Stimulated activated CD8-positive, alpha-beta memory T cell treated with anti-CD3 and anti-CD28 coated beads, Interleukin-15, amount 100 ng/mL, for 1 hour (primary cell): ENCODE data around the gene LAPTM5.
"Not testable (repeated sequence)": the region's sequence is repeated elsewhere in the genome, so short reads cannot be mapped to it uniquely, and the experiment has no call there.

Experiments
- DNase-seq: peaks from one replicate; pipeline ENCODE4 v3.0.0-alpha.2; 2020; ENCODE audit warnings: low read depth

Gene LAPTM5

DNA sequence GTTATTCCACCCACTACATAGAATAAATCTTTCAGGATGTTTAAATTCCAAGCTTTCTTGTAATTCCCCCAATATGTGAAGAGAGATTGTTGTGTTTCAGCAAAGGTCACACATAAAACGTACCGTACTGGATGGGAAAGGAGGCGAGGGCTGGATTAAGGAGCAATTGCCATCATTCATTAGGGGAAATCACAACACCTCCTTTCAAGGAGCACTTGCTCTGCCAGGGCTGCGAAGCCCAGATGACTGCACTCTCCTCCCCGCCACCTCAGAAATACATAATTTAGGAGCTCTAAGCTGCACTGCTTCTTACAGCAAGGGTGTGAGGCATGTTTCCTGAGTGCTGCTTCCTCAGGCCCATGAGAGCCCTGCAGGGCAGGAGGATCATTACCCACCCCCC, 63.8 kb downstream of the LAPTM5 start:
- DNase-seq = no peak

DNA sequence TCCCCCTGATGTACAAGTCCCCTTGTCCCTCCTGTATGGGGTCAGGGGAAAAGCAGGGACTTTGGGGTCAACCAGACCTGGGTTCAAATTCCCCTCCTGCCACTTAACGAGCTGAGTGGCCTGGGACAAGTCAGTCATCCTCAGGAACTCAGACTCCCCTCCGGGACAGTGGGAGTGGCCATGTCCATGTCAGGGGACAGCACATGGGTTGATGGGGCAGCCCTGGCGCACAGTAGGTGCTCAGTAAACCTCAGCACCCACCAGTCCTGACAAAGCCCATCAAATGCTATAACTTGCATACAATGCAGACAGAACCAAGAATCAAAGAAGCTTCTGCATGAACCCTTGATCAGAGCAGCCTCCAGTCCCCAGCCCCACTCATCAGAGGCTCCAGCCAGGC, 64.2 kb downstream of the LAPTM5 start:
- DNase-seq = no peak

DNA sequence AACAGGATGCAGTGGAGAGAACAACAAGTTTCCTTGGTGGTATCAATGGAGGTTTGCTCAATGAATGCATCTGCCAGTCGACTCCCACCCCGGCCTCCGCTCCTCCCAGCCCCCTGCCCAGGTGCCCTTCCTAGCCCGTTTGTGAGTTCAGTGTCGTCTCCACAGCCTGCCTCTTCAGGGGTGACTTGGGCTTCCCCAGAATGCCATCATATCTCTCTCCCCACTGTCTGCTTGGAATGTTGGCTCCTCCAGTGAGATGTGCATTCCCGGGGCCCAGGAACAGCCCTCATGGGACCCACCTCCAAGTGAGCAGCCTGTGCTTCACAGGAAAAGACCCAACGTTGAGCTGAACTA, 64.6 kb downstream of the LAPTM5 start:
- no peak for DNase-seq

DNA sequence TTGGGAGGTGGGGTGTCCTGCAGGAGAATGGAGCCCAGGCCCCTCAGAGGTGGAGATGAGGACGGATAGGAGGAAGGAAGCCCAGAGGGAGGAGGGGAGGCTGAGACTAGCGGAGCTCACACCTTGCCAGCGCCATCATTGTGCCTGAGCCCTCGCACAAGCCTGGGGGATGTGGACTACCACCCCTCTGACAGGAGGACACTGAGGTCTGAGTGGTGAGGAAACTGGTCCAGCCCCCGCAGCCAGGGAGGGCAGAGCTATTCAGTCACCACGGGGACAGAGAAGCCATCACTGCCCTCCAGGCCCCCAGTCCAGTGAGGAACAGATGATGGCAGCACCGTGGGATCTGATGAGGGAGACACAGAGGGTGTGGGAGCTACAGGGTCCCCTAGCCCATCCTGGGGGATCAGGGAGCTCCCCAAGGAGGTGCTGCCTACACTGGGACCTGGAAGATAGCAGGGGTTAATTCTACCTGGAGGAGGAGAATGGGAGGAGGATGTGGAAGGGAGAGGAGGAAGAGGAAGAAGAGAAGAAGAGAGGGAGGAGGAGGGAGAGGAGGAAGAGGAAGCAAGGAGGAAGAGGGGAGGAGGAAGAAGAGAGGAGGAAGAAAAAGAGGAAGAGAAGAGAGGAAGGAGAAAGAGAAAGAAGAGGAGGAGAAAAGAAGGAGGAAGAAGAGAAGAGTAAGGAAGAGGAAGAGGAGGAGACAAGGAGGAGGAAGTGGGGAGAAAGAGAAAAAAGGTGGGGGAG, 65.2 kb downstream of the LAPTM5 start:
- no peak for DNase-seq

DNA sequence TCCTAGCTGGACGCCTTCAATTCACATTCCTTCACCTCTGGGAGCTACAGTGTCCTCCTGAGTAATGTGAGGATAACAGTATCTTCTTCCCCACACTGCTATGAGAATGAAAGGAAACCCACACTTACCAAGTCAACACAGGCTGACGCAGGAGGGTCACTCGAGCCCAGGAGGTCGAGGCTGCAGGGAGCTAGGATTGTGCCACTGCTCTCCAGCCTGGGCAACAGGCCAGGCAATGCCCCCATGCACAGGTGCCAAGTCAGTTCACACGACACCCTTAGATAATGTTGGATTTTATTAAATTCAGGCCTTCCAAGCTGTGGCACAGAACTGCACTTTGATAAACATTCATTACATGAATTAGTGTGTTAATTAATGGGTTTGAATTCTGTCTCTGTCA, 66.1 kb downstream of the LAPTM5 start:
- no peak for DNase-seq

DNA sequence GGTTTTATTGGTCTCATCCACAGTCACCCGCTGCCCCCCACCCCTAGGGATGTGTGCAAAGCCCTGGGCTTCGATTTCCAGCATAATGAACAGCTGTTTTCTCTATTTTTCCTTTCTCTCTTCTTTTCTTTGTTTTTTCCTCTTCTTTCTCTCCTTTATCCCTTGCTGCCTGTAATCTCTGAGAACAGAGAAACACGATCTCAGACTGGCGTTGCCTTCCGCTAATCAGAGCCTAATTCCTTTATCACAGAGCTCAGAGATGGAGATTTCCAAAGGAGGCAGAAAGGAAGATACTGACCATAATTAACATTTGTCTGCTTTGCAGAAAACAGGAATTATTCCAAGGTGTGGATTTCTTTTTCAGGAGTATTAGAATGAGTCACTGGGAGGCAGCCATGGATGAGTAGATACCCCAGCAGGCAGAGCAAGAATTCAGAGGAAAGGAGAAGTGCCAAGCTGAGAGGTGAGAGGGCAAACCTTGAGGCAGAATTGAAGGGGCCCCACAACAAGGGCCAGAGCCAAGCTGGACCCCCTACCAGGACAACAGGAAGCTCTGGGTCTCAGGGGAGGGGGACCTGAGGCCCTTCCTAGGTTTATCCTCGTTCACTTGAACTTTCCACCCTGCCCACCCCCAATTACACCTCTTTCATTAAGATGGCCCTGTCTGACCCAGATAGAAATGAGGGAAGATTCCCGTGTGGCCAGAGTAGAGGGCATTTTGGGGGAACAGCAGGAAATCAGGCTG, 67.5 kb downstream of the LAPTM5 start:
- DNase-seq = no peak

DNA sequence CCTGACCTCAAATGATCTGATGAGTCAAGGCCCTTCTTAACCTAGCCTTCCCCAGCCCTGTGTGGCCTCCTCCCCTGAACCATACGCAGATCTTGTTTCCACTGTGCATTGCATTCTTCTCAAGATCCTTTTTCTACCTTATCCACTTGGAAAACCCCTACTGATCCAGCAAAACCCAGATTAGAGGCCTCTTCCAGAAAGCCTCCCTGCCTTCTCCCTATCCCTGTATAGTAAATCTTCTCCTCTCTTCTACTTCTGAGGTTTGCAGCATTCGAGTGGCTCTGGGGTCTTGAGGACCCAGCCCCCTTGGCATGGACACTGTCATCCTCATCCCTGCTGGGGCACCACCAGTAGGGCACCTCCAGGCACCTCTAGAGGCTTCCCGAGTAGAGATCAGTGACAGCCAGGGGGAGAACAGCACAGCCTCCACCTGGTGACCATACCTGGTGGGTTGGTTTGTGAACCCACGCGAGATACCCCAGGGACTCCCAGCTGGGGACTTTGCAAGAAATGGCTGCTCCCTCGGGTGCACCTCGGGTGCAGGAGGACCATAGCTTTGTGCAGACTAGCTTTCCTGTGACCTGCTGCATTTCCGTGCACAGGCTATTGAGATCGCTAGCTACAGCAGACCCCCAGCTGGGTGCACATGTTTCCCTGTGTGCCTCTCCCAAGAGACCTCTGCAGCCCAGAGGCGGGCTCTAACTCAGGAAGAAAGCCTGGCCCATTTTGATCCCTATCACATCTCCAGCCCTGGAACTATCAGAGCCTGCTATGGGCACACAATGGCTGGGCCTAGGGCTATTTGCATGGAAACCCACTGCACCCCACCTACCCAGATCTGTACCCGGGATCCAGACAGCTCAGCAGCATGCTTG, 68.4 kb downstream of the LAPTM5 start:
- no peak for DNase-seq

DNA sequence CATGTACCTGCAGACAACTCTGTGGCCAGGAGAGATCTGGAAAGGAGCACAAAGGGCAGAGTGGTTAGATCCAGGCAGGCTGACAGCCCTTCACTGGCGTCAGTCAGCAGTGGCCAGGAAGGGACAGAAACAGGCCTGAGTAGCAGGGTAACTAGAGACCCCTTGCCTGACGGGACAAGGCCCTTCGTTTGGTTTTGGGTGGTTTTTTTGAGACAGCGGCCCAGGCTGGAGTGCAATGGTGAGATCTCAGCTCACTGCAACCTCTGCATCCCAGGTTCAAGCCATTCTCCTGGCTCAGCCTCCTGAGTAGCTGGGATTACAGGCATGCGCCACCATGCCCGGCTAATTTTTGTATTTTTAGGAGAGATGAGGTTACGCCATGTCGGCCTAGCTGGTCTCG, 69.1 kb downstream of the LAPTM5 start:
- DNase-seq = not testable (repeated sequence)

DNA sequence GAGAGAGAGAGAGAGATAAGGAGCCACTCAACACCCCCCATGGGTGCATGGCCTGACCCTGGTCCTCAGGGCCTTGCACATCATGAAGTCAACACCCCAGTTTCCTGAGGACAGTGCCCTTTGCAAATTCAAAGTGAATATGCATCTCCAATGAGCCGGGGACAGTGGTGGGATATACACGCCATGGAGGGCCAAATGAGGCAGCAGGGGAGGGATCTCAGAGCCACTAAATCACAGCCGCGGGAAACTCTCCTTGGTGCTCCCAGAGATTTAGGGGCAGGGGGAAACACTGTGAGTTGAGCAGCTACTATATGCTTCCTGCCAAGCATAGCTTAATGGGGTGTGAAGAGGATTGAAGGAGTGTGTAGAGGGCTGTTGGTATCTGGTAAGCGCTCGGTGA, 69.7 kb downstream of the LAPTM5 start:
- DNase-seq = no peak

DNA sequence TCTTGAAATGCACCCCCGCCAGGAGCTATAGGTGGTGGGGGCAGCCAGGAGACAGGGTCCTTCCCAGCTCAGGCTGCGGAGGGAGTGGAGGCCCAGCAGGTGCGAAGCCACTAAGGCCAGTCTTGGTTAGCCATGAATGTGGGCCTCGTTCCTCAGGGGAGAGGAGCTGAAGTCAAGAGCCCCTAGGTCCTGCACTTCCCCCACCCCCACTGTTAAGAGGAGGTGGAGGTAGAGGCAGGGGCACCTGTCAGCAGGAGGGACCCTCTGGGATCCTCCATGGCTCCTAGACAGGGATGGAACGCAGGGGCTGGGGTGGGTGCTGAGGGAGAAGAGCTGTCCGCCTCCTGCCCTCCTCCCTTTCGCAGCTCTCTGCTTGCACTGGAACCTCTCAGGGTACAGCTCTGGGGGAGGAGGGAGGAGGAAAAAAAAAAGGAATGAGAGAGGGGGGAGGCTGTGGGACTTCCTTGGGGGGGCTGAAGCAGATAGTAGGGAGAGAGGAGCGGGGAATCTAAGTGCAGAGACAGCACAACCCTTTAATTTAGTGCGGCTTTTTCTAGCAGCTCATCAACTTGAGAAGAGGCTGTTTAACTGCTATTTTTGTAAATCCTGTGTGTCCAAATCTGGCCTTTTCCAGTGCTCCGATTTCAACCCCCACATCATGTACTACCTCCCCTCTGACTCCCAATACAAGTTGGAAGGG, 71.2 kb downstream of the LAPTM5 start:
- DNase-seq = no peak

DNA sequence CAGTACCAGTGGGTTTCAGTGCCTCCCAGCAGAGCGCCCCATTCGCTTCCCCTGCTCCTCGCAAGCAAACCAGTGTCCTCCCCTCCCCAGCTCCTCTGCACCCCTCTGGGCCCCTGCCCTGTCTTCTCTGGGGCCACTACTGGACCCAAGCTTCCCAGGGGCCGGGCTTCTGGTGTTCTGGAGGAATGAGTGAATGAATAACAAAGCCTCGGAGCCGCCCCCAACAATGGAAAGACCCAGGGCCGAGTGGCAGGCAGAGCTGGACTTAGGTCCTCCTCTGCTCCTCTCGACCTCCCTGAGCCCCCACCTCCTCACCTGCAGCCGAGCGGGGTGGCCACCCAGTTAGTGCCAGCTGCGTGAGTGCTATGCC, 71.8 kb downstream of the LAPTM5 start:
- DNase-seq = no peak

DNA sequence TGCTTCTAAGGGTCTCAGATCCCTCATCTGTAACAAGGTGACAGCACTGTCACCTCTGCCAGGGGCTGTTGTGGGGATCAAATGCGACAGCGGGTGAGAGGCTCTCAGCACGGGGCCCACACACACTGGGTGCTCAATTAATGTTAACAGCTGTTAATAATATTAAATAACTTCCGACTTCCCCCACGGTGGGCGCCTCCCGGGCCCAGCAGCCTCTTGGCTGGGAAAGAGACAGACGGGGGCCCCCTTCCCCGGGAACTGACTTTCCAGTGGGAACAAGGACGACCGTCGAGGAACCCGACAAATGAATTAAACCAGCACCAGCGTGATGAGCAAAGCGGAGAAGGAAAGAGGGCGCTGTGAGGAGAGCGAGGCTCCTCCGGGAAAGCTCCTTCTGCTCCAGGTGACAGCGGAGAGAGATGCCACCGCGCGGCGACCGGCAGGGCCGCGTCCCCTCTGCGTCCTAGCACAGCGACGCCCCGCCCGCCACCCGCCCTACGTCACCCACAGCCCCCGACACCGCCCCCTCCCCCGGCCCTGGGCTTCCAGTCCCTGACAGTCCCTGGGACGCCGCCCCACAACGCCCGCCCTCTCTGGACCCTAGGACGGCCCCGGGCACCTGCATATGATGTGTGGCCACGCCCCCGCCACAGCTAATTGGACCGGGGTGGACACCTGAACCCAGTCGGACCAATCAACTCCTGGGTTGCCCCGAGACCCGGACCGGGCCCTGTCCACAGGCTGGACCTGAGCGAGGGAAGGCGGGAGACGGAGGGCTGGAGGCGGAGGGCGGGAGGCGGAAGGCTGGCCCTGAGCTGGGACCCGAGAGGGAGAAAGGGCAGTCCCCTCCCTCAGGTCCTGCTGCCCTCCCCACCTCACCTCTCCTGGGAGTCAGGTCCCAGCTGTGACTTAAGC, 72.4 kb downstream of the LAPTM5 start:
- no peak for DNase-seq

DNA sequence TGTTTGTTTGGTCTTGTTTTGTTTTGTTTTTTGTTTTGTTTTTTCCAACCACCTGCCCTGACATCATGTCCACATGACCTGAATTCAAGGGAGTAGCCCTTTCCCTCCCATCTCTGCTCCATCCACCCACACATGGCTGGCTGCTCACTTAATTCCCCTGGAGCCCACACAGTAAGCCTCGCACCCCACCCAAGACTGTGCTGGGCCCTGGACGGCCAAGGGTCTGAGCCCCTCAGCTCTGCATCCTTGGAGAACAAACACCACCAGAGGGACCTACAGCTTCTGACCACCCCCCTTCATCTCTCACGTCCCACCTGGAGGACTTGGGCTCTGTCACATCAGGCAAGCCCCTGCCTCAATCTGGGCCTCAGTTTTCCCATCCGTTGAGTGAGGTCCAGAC, 73.3 kb downstream of the LAPTM5 start:
- no peak for DNase-seq

DNA sequence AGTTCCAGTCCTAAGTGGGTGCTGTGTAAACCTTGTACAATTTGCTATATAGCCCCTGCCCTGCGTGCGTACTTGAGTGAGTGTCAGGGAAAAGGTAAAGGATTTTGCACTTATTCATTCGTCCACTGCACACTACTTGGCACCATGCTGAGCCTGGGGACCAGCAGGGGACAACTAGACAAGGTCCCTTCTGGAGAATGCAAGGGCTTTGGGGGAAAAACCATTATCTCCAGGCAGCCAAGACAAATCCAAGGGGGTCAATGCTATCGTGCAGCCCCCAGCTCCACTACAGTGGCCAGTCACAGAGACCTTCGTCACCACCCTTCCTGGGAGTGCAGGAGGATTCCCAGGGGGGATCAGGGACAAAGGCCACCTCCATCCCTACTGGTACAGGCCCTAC, 73.9 kb downstream of the LAPTM5 start:
- DNase-seq = no peak
